NB4 (cell line): ENCODE measurements around the gene SERGEF.

Experiments used
- DNase-seq: peaks from one replicate; pipeline ENCODE4 v3.0.0; 2010; ENCODE audit warnings: low read depth
- H3K4me3 ChIP-seq: one replicate; pipeline ENCODE4 v1.5.1; 2011; ENCODE audit warnings: mild to moderate bottlenecking, low read depth, low read length, moderate library complexity
- CTCF ChIP-seq: IDR thresholded peaks from one replicate; pipeline ENCODE4 v1.5.1; 2012; ENCODE audit warnings: low read depth, low read length
- MYC ChIP-seq: IDR thresholded peaks from 2 replicates; pipeline ENCODE4 v1.6.1; 2011; ENCODE audit warnings: low read depth, low read length
- POLR2A ChIP-seq: IDR thresholded peaks from 2 replicates; pipeline ENCODE4 v1.6.1; 2011; ENCODE audit warnings: mild to moderate bottlenecking; ENCODE audit not compliant: insufficient read length; ENCODE audit errors: extremely low read depth
- TF ChIP-seq, protein P1 (sequence below): IDR thresholded peaks from 2 replicates; pipeline ENCODE4 v1.6.1; 2011; ENCODE audit warnings: low read depth, low read length

Gene SERGEF

DNA sequence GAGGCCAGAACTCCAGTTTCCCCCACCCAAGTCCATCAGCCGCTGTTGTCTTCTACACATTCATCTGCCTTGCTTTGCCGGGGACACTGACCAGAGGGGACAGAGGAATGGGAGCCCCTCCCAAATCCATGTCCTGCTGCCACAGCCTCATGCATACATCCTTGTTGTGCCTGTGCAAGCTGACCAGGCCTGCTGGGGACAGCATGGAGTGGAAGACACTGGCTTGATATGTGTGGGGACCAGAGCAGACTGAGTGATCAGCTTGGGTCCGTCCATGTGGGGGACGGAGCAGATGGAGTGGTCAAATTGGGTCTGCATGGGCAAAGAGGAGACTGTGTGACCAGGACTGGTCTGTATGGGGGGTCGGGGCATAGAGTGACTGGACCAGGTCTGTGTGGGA is 234.5 kb downstream of the SERGEF start:
- TF ChIP-seq, protein P1, sequence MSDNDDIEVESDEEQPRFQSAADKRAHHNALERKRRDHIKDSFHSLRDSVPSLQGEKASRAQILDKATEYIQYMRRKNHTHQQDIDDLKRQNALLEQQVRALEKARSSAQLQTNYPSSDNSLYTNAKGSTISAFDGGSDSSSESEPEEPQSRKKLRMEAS, result no peak
- TF ChIP-seq POLR2A (no peak), MYC (no peak), CTCF (no peak)
- DNase-seq, result no peak
- no peak overlapping the region for H3K4me3 ChIP-seq

- TF ChIP-seq, protein P1, result no peak
- TF ChIP-seq POLR2A (no peak), CTCF (no peak), MYC (no peak)
- no peak overlapping the region for H3K4me3 ChIP-seq
- DNase-seq, result no peak
Observed at GRCh38 chr11:17777738-17778091, 235.1 kb downstream of the SERGEF start.

DNA sequence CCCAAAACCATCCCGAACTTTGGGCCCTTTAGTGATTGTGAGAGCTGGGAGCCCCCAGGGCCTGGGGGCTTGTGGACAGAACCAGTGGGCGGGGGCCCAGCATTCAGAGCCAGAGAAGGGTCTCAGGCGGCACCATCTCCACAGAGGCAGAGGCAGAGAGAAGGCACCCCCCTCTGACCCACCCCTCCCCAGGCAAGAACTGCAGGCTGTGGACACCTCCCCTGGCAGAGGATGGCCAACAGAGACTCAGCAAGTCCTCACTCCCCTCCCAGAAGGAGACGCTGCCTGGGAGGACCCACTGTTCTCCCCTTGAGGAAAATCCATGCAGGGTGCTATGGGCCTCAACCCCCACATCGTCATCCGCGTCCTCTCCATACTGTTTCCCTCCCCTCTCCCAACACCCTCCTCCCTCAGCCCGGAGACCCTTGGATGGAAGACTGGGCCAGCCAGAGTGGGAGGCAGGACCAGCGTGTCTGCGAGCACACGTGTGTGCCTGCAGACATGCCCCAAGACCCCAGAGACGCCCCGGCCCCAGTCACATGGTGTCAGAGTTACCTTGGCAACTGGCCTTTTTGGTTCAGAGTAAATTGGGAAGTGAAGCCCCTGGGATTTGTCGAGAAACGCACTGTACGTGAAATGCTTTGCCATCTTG is 235.6 kb downstream of the SERGEF start:
- no peak overlapping the region for H3K4me3 ChIP-seq
- TF ChIP-seq CTCF (no peak), MYC (no peak), POLR2A (no peak)
- TF ChIP-seq, protein P1, result no peak
- no peak for DNase-seq

DNA sequence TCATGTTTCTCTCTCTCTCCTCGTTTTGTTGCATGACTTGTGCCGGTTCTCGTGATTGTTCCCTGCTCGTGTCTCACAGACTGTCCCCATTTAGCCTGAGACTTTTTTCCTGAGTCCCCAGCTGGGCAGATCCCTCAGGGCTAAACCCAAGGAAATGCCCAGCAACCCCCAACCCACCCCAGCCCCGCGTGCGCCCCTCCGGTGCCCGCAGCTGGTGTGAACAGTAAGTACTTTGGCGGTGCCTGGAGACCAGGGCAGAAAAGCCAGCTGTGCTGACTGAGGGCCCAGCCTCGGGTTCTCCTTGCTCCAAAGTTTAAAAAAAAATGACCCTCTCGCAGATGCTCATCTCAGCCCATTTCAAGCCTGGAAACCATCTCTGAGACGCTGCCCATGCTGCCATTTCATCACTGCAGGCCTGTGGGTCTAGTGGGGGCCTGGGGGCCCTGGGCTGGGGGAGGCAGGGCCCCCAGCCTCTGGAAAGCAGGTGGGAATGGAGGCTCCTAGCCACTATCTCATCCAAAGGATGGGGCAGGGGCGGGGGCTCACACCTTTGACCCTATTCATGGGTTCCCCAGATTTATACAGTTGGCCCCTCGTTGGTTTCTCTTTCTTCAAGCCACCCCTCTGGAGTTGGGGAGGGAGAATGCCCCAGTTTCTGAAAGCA is 236.5 kb downstream of the SERGEF start:
- no peak for DNase-seq
- TF ChIP-seq, protein P1, result no peak
- TF ChIP-seq CTCF (no peak), POLR2A (no peak), MYC (no peak)
- no peak overlapping the region for H3K4me3 ChIP-seq

GRCh38 chr11:17775507-17776211 is 237.2 kb downstream of the SERGEF start:
- TF ChIP-seq MYC (no peak), POLR2A (no peak), CTCF (no peak)
- TF ChIP-seq, protein P1, result no peak
- DNase-seq, result no peak
- H3K4me3 ChIP-seq, result no peak overlapping the region
